Endothelial cell of umbilical vein (primary cell): ENCODE results near the gene UBE3B. TPM values are rescaled to one million over a fixed set of nuclear protein-coding genes. Genes with fewer than 3 reads are reported as not detected.

Experiments used
- BruUV-seq: library from RNA; stranded (reverse); fragments of 400-500 nt; replicated peaks from 2 replicates; lab custom pipeline; 2021; lab: Mats Ljungman, UMichigan
- CTCF ChIA-PET: fragments of 300-600, 350-600 bp; sonication (Branson Sonifier 250); formaldehyde crosslinking; loops from one replicate; lab custom pipeline; 2021; ENCODE audit warnings: antibody characterized with exemption, inconsistent platforms; lab: Charles Lee
- POLR2A ChIA-PET: fragments of 300-600, 350-600 bp; sonication (Branson Sonifier 250); formaldehyde crosslinking; loops from one replicate; lab custom pipeline; 2021; ENCODE audit warnings: antibody characterized with exemption, inconsistent platforms; lab: Charles Lee
- DNase-seq: peaks from one replicate; pipeline ENCODE4 v3.0.0-alpha.2; 2011; ENCODE audit warnings: low read depth, low spot score
- FAIRE-seq: peaks from 2 replicates; lab custom pipeline; 2011; peaks lifted over from hg19 to GRCh38; lab: Jason Lieb, UNC
- H2AFZ ChIP-seq: 2 replicates; pipeline ENCODE4 v1.6.0; 2012; ENCODE audit warnings: low read depth, low read length, control low read depth, inconsistent platforms
- H3K27ac ChIP-seq: 2 replicates; pipeline ENCODE4 v1.5.1; 2011; ENCODE audit warnings: low read depth, mild to moderate bottlenecking, control low read depth, low read length, moderate library complexity; ENCODE audit not compliant: insufficient read depth
- H3K27me3 ChIP-seq, 2 experiments: 2 replicates each; pipeline versions ENCODE4 v1.6.0 to v1.6.1; 2011; ENCODE audit warnings: low read length in 2 of 2, mixed read lengths in 1 of 2; ENCODE audit not compliant: control insufficient read depth in 2 of 2, insufficient read depth in 2 of 2
- H3K36me3 ChIP-seq, 2 experiments: 2 replicates in 1 of 2; 3 replicates in 1 of 2; pipeline ENCODE4 v1.5.1; 2011; ENCODE audit warnings: low read length in 2 of 2, mild to moderate bottlenecking in 1 of 2, moderate library complexity in 1 of 2; ENCODE audit not compliant: control insufficient read depth in 2 of 2, insufficient read depth in 2 of 2; ENCODE audit errors: extremely low read depth in 1 of 2
- H3K4me1 ChIP-seq: 3 replicates; pipeline ENCODE4 v1.5.1; 2011; ENCODE audit warnings: mild to moderate bottlenecking, low read length; ENCODE audit not compliant: control insufficient read depth, insufficient read depth; ENCODE audit errors: extremely low read depth
- H3K4me2 ChIP-seq: 2 replicates; pipeline ENCODE4 v1.6.1; 2011; ENCODE audit warnings: low read length, control low read depth, mixed read lengths; ENCODE audit not compliant: insufficient read depth
- H3K4me3 ChIP-seq, 3 experiments: fragments of 200-600 bp in 1 of 3; sonication (generic), shearing (Covaris generic) in 1 of 3; replicated peaks in 1 of 3; 2 replicates each; pipeline ENCODE4 v1.5.1; 2011 to 2016; ENCODE audit warnings: control low read depth in 3 of 3, low read length in 3 of 3, mild to moderate bottlenecking in 2 of 3, inconsistent platforms in 1 of 3, low read depth in 1 of 3, moderate library complexity in 1 of 3; ENCODE audit not compliant: insufficient read depth in 1 of 3
- H3K79me2 ChIP-seq: 2 replicates; pipeline ENCODE4 v1.6.0; 2012; ENCODE audit warnings: low read length, inconsistent platforms; ENCODE audit not compliant: control insufficient read depth, insufficient read depth
- H3K9ac ChIP-seq: replicated peaks from 2 replicates; pipeline ENCODE3; 2011; ENCODE audit warnings: low read length, control low read depth; ENCODE audit not compliant: insufficient read depth; ENCODE audit errors: extremely low read depth
- H3K9me1 ChIP-seq: replicated peaks from 3 replicates; pipeline ENCODE4 v1.6.0; 2011; ENCODE audit warnings: mild to moderate bottlenecking, low read length; ENCODE audit not compliant: control insufficient read depth, insufficient read depth; ENCODE audit errors: extremely low read depth
- H3K9me3 ChIP-seq: replicated peaks from 2 replicates; pipeline ENCODE4 v1.5.1; 2012; ENCODE audit warnings: low read length, inconsistent platforms; ENCODE audit not compliant: control insufficient read depth, insufficient read depth
- H4K20me1 ChIP-seq: replicated peaks from 2 replicates; pipeline ENCODE3; 2011; ENCODE audit warnings: mild to moderate bottlenecking, low read length; ENCODE audit not compliant: control insufficient read depth, insufficient read depth; ENCODE audit errors: extremely low read depth
- CTCF ChIP-seq, 2 donors: IDR thresholded peaks; 1 replicate in 1 of 2; 2 replicates in 1 of 2; pipeline ENCODE4 v1.5.1; 2011; ENCODE audit warnings: low read length in 2 of 2, mild to moderate bottlenecking in 2 of 2, moderate library complexity in 2 of 2, control low read depth in 1 of 2, inconsistent platforms in 1 of 2, low read depth in 1 of 2; ENCODE audit not compliant: insufficient read depth in 1 of 2; ENCODE audit errors: extremely low read depth in 1 of 2
- EZH2 ChIP-seq: IDR thresholded peaks from 2 replicates; pipeline ENCODE4 v1.6.1; 2012; ENCODE audit warnings: borderline replicate concordance, low read depth, mild to moderate bottlenecking, moderate library complexity, low read length, inconsistent platforms; ENCODE audit not compliant: severe bottlenecking
- FOS ChIP-seq: IDR thresholded peaks from 2 replicates; pipeline ENCODE4 v1.6.1; 2011; ENCODE audit warnings: mild to moderate bottlenecking, low read length, moderate library complexity, borderline replicate concordance; ENCODE audit not compliant: insufficient read depth
- GATA2 ChIP-seq: IDR thresholded peaks from 2 replicates; pipeline ENCODE4 v1.7.0; 2011; ENCODE audit warnings: low read depth, mild to moderate bottlenecking, moderate library complexity, mixed read lengths, low read length; ENCODE audit not compliant: insufficient read length, insufficient read depth
- JUN ChIP-seq: IDR thresholded peaks from 2 replicates; pipeline ENCODE4 v1.6.1; 2011; ENCODE audit warnings: borderline replicate concordance, low read depth; ENCODE audit not compliant: insufficient read length, insufficient read depth
- MAX ChIP-seq: IDR thresholded peaks from 2 replicates; pipeline ENCODE4 v1.6.1; 2011; ENCODE audit not compliant: insufficient read depth, insufficient read length
- MYC ChIP-seq: IDR thresholded peaks from one replicate; pipeline ENCODE4 v1.6.1; 2011; ENCODE audit warnings: mild to moderate bottlenecking, low read depth, low read length
- POLR2A ChIP-seq: IDR thresholded peaks from 2 replicates; pipeline ENCODE4 v1.6.1; 2012; ENCODE audit warnings: low read depth, mild to moderate bottlenecking, control low read depth, low read length
- POLR2AphosphoS5 ChIP-seq: IDR thresholded peaks from 2 replicates; pipeline ENCODE4 v1.6.1; 2012; ENCODE audit warnings: low read depth, mild to moderate bottlenecking, control low read depth, low read length, moderate library complexity; ENCODE audit not compliant: insufficient read depth
- dilution Hi-C: fragments of 300-500 bp; cut with MboI; formaldehyde crosslinking; loops from one replicate; pipeline ENCODE4 v1.15.0; 2019; ENCODE audit warnings: low sequenced_read_pairs; ENCODE audit not compliant: extremely low pct_ligation_motif_present
- intact Hi-C: fragments of 100-400 bp; cut with micrococcal nuclease; formaldehyde crosslinking; loops from one replicate; pipeline ENCODE4 v1.10.0; 2022
- polyA plus RNA-seq, 4 experiments: library from polyadenylated mRNA; depleted of rRNA in 3 of 4; stranded (reverse) in 3 of 4; unstranded in 1 of 4; fragments of >200 nt; gene quantifications; 2 replicates each; pipeline versions ENCODE4 v1.2.1 to v1.2.3, GENCODE V29; 2011 to 2012; ENCODE audit warnings: missing spikeins in 1 of 4
- total RNA-seq: library from RNA; stranded (reverse); gene quantifications from 2 replicates; pipeline ENCODE4 v1.2.3, GENCODE V29; 2021

UBE3B gene
- total and polyA plus RNA-seq, 2 donors (not counting 3 experiments of a cell fraction or from before 2014, with no cell fraction given): 24.9 to 40.8 TPM

GRCh38 chr12:109581334-109581691 lies 103.9 kb downstream of the UBE3B start:
- BruUV-seq: no TSS peak
- TF ChIP-seq MAX: no peak
- TF ChIP-seq MYC: no peak
- TF ChIP-seq POLR2AphosphoS5: no peak
- TF ChIP-seq GATA2: no peak
- no peak for TF ChIP-seq JUN
- TF ChIP-seq EZH2: no peak
- no peak for TF ChIP-seq FOS
- no peak for TF ChIP-seq POLR2A
- no peak for TF ChIP-seq CTCF (IDR thresholded peaks at IDR 0.05; ENCODE audit: extremely low read depth in 1 of 2, insufficient read depth in 1 of 2, low read depth in 1 of 2, low read length in 2 of 2)
- DNase-seq (no peak), FAIRE-seq (no peak)
- no peak overlapping the region for H3K4me3 ChIP-seq
- H2AFZ ChIP-seq: no peak overlapping the region
- H4K20me1 ChIP-seq: no peaks in the 10 kb centered on the region
- H3K9me3 ChIP-seq: no peaks in the 10 kb centered on the region
- no peak overlapping the region for H3K27ac ChIP-seq
- dilution Hi-C loops (no loop called here), intact Hi-C loops (no loop called here)
- H3K9ac ChIP-seq: no peak overlapping the region
- no peaks in the 10 kb centered on the region for H3K27me3 ChIP-seq
- no peak overlapping the region for H3K4me2 ChIP-seq
- H3K36me3 ChIP-seq: peaks cover 6 to 40% of the 10 kb centered on the region in 2 experiments
- no peaks in the 10 kb centered on the region for H3K4me1 ChIP-seq
- POLR2A ChIA-PET: no interaction called here
- H3K79me2 ChIP-seq: no peaks in the 10 kb centered on the region
- CTCF ChIA-PET: interaction anchor here (1.8 kb wide), 1 partner anchor 62 kb away, joined by 7 read pairs; no protein-coding TSS in a partner anchor
- H3K9me1 ChIP-seq: no peaks in the 10 kb centered on the region
